GM18505 (cell line): ENCODE measurements around the gene CLEC4G.
A peak's percentile ranks its signal among the peaks of the same experiment; 100 is the strongest.
"Not testable (repeated sequence)": the region's sequence is repeated elsewhere in the genome, so short reads cannot be mapped to it uniquely, and the experiment has no call there.

Experiments used
- ATAC-seq: cut with Tn5 transposase; IDR thresholded peaks from one replicate; pipeline ENCODE4 v1.9.1; 2021; ENCODE audit not compliant: unreplicated experiment
- POLR2A ChIP-seq: IDR thresholded peaks from 4 replicates; pipeline ENCODE4 v1.6.1; 2011; ENCODE audit warnings: borderline replicate concordance; ENCODE audit not compliant: insufficient read depth, insufficient read length; ENCODE audit errors: extremely low read depth

The CLEC4G gene

DNA sequence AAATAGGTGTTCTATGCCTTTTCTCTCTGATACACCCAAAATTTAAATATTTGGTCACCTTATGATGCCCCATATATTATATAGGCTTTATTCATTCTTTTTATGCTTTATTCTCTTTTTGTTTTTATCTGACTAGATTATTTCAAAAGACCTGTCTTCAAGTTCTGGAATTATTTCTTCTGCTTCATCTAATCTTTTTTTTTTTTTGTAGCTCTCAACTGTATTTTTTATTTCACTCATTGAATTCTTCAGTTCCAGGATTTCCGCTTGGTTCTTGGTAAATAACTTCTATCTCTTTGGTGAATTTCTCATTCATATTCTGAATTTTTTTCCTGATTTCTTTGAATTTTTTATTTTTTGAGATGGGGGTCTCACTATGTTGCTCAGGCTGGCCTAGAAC is 27.2 kb upstream of the CLEC4G start:
- no peak for ATAC-seq
- TF ChIP-seq POLR2A: no peak

DNA sequence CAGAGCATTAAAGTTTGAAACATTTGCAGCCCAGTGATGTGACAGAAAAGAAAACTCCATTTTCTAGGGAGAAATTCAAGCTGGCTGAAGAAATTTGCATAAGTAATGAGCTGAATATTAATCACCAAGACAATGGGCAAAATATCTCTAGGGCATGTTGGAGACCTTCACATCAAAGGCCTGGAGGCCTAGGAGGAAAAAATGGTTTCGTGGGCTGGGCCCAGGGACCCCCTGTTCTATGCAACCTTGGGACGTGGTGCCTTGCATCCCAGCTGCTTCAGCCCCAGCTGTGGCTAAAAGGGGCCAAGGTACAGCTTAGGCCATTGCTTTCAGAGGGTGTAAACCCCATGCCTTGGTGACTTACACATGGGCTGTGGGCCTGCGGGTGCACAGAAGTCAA is 25.4 kb upstream of the CLEC4G start:
- no peak for TF ChIP-seq POLR2A
- ATAC-seq: no peak

DNA sequence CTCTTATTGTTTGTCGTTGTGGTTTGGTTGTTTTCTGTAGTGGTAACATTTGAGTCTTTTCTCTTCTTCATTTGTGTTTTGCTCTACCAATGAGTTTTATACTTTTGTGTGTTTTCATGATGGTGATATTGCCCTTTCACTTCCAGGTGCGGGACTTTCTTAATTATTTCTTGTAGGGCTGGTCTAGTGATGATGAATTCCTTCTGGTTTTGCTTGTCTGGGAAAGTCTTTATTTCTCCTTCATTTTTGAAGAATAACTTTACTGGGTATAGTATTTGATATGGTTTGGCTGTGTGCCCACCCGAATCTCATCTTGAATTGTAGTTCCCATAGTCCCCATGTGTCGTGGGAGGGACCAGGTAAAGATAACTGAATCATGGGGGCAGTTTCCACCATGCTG is 24.3 kb upstream of the CLEC4G start:
- no peak for ATAC-seq

DNA sequence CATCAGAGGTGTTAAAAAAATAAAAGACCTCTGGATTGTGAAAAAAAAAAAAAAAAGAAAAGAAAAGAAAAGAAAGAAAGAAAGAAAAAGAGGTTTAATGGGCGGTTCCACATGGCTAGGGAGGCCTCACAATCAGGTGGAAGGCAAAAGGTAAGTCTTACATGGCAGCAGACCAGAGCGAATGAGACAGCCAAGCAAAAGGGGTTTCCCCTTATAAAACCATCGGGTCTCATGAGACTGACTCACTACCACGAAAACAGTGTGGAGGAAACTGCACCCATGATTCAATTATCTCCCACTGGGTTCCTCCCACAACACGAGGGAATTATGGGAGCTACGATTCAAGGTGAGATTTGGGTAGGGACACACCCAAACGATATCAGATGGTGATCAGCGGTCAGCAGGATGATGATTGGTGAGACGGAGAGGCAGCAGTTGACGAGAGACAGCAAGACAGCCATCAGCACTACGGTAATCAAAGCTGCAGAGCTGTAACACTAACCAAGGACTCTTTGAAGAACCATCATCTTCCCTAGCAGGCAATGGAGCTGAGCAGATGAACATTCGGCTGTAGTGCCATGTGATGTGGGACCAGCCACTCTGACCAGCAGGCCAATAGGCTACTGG is 19.4 kb upstream of the CLEC4G start:
- no peak for TF ChIP-seq POLR2A
- no peak for ATAC-seq

More for the DNA sequence above, 24.3 kb upstream of the CLEC4G start:
- TF ChIP-seq POLR2A: no peak

DNA sequence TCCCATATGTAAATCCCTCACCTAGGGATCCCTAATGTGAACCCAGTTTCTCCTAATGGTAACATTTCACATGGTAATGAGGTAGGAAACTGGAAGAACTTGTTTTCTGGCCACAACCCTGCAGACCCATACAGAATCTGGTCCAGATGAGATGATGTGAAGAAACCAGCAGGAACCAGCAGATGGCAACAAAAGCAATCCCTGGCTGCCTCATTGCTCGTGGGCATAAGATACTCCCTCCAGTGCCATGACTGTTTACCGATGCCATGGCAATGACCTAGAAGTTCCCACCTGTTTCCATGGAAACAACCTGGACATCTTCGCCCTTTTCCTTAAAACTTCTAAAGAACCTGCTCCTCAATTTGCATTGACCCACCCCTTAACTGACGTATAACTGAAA is 16.8 kb upstream of the CLEC4G start:
- no peak for TF ChIP-seq POLR2A
- ATAC-seq: no peak

DNA sequence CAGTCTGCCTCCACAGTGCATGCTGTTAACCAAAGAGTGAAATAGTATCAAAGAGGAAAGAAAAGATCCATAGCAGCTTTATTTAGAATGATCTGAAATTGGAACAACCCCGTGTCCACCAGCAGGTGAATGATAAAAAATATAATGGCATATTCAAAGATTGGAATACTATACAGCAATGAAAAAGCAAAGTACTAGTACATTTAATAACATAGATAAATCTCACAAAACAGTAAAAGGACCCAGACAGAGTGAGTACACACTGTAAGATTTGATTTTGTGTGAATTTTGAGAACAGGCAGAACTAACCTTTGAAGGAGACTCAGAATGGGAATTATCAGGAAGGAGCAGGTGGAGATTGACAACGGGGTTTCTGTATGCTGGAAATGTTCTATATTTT is 16.3 kb upstream of the CLEC4G start:
- ATAC-seq: no peak
- no peak for TF ChIP-seq POLR2A

DNA sequence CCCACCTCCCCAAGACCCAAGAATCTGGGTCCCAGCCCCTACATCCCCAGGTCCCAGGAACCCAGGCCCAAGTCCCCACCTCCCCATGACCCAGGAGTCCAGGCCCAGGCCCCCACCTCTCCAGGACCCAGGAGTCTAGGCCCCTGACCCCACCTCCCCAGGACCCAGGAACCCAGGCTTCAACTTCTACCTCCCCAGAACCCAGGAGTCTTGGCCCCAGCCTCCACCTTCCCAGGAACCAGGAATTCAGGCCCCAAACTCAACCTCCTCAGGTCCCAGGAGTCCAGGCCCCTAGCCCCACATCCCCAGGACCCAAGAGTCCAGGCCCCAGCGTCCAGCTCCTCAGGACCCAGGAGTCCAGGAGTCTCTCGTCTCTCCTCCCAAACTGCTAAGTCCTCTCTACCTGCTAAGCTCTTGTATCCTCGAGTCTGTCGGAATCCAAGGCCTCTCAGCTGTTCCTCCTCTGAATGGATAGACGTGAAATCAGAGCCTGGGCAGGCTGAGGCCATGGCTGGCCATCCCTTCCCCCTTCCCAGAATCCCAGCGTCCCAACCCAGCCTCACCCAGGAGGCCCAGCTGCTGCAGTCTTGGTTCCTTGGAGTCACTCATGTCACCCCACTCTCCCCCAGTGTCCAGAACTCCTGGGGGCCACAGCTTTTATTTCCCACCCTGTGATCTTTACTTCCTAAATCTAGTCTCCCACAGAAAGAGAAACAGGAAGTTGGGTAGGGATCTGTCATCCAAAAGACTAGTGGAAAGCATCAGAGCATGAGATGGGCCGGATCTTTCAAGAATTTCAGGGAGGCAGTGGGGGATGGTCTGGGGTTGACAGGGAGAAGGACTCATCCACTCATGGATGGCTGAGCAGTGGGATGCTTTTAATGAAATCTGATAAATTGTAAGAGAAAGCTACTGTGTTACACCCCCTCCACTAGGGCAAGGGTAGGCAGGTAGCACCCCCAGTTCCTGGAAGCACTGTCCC is 15.3 kb upstream of the CLEC4G start, which contains the start of gene CD209:
TSS of gene CD209 (minus strand) at position 632 of the 982 bp plus-strand sequence. CDS start at position 609, 23 bp downstream.
- ATAC-seq: no peak
- no peak for TF ChIP-seq POLR2A

DNA sequence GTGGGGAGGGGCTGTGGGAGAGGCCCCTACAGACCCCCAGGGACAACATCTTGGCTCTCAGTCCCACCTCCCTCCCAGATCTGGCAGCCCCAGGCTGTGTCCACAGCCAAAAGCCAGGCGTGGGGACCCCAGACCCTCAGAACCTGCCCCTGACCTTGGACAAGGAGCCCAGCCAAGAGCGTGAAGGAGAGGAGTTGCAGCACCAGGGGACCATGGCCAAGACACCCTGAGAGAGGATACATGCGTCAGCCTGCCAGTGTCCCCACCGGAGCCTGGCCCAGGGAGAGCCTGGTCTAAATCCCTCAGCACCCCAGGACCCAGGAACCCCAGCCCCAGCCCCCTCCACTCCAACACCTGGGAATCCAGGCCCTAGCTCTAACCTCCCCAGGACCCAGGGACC is 14.4 kb upstream of the CLEC4G start:
- not testable (repeated sequence) for ATAC-seq

DNA sequence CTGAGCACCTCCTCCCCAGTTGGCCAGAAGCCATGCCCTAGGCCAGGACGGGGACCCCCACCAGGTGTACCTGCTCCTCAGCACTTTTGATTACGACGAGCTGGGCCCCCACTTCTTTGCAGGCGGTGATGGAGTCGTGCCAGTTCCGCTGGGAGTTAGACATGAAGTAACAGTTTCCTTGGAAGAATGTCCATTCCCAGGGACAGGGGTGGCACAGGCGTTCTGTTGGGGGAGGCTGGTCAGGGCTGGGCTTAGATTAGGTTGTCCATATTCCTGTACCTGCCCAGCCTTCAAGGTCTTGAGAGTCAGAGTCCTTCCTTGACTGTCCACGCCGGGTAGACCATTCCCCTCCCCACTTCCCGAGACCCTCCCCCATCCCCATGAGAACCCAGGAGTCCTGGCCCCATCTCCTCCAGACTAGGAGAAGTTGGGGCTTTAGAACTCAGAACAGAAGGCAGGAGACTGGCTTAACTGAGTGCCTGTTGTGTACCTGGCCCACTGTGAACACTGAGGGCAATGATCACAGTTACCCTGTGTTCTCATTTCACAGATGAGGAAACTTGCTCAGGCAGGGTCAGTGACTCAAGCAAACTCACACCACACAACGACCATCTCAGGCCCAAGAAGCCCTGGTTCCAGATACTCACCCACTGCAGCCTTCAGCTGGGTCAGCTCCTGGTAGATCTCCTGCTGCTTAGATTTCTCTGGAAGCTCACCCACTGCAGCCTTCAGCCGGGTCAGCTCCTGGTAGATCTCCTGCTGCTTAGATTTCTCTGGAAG is 13.2 kb upstream of the CLEC4G start:
- TF ChIP-seq POLR2A: no peak
- no peak for ATAC-seq

DNA sequence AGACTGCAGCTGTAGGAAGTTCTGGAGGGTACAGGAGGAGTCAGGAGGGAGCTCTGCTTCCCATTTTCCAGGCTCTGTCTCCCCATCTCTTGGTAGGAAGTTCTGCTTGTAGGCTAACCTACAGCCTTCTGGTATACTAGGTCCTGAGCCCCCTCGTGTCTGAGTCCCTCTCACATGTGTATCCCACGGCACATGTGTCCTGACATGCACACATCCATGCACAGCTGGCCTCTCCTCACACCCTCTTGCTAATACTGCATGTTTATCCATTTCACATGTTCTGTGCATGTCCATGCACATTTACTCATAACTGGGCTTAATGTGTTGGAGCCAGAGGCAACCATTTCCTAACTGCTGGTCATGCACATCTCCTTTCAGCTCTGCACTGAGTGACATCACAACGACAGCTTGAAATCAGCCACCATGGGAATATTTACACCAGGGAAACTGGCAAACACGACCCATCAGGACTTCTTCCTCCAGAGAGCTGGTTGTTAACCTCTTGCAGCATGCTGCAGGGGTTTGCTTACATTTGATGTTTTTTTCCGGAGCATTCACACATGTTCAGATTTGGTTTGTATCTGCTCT is 12.4 kb upstream of the CLEC4G start:
- ATAC-seq: no peak

DNA sequence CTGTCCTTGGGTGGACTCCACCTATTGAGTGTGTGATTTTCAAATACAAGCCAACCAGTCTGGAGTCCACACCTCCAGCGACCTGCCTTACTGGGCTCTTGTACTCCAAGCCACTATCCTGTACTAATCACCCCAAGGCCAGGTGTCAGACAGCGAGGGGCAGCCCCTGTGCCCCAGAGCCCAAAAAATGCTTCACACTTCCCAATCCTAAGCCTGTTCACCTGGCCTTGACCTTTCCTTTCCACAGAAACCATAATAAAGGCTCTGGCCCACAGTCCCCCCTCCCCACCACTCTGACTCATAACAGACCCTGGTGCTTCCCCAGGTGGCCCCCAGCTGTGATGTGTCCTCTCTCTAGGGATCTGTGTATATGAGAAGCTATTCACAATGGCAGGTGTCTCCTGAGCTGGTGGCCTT is 11.5 kb upstream of the CLEC4G start:
- peak; percentile 57 for ATAC-seq
- no peak for TF ChIP-seq POLR2A

More for the DNA sequence above, 12.4 kb upstream of the CLEC4G start:
- TF ChIP-seq POLR2A: no peak

DNA sequence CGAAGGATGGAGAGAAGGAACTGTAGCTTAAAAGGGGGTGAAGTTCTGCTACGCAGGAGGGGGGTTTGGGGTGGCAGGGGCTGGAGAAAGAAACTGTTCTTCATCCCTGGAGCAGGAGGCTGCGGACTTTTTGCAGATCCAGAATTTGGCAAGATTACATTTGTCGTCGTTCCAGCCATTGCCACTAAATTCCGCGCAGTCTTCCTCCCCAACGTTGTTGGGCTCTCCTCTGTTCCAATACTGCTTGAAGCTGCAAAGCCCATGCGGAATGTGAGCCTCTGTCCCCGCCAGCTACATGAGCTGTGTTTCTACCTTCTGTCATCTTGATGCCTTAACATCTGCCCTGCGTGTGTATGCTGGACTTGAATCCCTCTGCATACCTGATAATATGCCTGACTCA is 11.1 kb upstream of the CLEC4G start:
- no peak for TF ChIP-seq POLR2A
- no peak for ATAC-seq

DNA sequence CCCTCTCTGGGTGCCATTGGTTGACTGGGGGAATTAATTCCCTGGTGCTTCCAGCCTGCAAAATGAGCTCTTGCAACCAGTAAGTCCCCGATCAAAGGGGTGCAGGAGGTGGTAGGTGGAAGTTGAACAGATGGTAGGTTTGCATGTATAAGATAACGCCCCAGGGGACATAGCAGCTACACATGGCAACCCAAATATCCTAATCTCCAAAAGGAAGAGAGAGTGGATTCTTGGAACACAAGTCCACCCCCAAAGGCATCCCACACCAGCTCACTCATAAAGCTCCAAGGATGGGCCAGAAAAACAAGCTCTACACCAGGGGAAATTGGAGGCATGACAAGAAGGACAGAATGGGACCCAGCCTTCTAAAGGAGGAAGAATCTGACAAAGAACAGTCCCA is 10.7 kb upstream of the CLEC4G start:
- no peak for TF ChIP-seq POLR2A
- no peak for ATAC-seq

DNA sequence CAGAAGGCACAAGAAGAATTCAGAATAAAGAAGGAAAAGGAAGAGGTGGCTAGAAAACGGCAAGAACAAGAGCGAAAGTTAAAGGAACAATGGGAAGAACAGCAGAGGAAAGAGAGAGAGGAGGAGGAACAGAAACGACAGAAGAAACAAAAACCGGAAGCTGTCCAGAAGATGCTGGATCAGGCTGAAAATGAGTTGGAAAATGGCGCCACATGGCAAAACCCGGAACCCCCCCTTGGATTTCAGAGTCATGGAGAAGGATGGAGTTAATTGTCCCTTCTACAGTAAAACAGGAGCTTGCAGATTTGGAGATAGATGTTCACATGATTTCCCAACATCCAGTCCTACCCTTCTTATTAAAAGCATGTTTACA is 8.8 kb upstream of the CLEC4G start:
- TF ChIP-seq POLR2A: no peak
- no peak for ATAC-seq
